GM21723 (cell line): ENCODE measurements around the gene WRAP73.
A peak's percentile ranks its signal among the peaks of the same experiment; 100 is the strongest.

ENCODE experiments used
- ATAC-seq: cut with Tn5 transposase; IDR thresholded peaks from one replicate; pipeline ENCODE4 v1.9.1; 2021; ENCODE audit warnings: mild to moderate bottlenecking, moderate library complexity; ENCODE audit not compliant: unreplicated experiment

Gene WRAP73

DNA sequence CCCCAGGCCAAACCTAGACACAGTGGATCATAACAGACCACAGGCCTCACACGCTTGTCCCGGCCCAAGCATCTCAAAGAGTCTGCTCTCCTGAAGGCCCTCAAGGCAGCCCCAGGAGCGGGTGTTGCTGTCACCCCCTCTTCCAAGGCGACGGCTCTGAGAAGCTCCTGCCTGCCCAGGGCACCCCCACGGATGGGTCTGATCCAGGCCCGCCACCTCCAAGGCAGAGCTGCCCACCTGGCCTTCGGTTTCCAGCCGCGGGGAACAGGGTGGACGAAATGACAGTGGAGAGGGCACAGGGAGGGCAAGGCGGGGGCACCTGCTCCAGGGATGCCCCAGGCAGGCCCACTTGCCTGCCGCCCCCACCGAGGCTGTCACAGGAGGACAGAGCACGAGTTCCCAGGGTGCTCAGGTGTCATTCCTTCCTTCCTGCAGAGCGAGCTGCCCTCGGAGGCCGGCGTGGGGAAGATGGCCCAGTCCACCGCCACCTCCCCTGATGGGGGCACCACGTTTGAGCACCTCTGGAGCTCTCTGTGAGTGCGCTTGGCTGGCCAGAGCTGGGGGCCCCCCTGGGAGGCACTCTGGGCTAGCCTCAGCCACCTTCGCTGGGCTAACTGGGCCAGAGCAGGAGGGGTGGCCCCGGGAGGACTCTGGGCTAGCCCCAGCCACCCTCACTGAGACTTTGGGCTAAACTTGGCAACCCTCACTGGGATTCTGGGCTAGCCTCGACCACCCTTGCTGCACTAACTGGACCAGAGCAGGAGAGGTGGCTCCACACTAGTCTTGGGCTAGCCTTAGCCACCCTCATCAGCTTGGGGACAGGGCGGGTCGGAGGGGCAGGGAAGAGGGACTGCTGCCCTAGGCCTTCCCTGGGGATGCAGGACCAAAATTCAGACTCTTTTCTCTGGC lies 32.2 kb upstream of the WRAP73 start:
- no peak for ATAC-seq

DNA sequence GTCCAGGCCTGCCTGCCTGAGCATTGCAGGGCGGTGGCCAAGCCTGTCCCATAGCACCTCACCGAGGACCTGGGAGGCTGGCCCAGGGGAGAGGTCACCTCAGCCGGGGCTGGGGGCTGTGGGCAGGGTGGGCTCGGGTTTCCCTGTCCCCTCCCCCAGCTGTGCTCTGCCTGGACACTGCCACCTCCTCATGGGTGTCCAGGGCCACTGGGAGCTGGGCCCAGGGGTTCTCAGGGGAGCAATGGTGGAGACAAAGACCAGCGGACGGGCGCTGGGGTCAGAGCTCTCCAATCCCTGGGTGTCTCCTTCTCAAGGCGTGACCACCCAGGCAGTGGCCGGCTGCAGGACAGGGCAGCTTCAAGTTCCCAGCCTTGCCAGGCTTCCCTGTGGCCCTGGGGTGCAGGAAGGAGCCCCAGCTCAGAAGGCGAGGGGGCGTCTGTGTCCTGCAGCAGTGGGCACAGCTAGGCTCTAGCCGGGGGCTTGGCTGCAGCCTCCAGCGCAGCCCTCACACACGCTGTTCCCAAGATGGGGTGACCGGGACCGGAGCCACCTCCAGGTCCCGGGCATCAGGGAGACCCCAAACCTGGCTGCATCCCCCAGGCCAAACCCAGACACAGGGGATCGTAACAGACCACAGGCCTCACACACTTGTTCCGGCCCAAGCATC lies 31.5 kb upstream of the WRAP73 start:
- no peak for ATAC-seq

- no peak for ATAC-seq
Measured at GRCh38 chr1:3680488-3681230, 30.8 kb upstream of the WRAP73 start.

- no peak for ATAC-seq
Measured at GRCh38 chr1:3679799-3680453, 30.0 kb upstream of the WRAP73 start.

DNA sequence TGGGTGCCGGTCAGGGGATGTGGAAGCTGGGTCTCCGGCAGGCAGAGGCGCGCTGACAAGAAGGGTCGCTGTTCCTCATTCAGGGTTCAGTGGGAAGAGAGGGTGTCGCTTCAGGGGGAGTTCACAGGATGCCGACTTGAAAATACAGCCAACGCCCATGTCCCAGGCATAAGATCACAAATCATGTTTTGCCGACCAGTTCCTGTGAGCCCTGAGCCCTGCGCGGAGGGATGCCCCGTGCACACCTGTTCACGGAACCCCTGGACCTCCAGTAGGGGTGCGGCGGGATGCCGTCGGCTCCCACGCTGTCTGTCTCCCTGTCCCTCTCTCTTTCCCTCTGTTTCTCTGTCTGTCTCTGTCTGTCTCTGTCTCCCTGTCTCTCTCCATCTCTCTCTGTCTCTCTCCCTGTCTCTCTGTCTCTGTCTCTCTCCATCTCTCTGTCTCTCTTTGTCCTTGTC lies 29.2 kb upstream of the WRAP73 start:
- no peak for ATAC-seq

- ATAC-seq: no peak
Measured at GRCh38 chr1:3678361-3679097, 28.6 kb upstream of the WRAP73 start.

DNA sequence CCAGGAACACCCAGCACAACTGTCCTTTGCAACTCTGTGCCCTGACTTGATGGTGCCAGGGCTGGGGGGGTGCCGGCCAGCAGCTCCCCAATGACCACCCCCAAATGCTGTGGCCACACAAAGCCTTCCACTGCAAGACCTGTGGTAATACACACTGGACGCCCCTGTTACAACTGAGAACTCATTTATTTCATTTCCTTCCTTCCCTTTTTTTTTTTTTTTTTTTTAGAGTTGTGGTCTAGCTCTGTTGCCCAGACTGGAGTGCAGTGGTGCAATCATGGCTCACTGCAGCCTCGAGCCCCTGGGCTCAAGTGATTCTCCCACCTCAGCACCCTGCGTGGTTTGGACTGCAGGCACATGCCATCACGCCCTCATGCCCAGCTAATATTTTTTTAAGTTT lies 27.6 kb upstream of the WRAP73 start:
- ATAC-seq: peak; percentile 15

GRCh38 chr1:3676581-3677470 lies 26.9 kb upstream of the WRAP73 start:
- ATAC-seq: peak; percentile 62

DNA sequence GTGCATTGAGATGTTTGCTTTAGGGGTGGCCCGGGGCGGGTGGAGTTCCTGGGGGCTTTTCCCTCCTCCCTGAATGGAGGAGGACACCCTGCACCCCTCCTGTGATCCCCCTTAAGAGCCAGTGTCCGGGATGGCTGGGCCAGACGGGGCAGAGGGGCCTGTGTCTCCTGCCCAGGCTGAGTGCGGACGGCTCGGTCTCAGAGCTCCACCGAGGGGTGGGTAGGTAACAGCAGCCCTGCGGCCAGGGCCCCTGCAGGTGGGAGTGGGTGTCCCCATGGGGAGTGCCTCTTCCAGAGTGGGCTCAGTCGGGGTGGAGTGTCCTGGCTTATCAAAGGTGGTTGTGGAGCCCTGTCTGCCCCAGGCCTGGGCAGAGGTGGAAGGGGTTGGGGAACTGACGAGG lies 25.5 kb upstream of the WRAP73 start:
- no peak for ATAC-seq

GRCh38 chr1:3674100-3675094 lies 24.5 kb upstream of the WRAP73 start:
- ATAC-seq: no peak

DNA sequence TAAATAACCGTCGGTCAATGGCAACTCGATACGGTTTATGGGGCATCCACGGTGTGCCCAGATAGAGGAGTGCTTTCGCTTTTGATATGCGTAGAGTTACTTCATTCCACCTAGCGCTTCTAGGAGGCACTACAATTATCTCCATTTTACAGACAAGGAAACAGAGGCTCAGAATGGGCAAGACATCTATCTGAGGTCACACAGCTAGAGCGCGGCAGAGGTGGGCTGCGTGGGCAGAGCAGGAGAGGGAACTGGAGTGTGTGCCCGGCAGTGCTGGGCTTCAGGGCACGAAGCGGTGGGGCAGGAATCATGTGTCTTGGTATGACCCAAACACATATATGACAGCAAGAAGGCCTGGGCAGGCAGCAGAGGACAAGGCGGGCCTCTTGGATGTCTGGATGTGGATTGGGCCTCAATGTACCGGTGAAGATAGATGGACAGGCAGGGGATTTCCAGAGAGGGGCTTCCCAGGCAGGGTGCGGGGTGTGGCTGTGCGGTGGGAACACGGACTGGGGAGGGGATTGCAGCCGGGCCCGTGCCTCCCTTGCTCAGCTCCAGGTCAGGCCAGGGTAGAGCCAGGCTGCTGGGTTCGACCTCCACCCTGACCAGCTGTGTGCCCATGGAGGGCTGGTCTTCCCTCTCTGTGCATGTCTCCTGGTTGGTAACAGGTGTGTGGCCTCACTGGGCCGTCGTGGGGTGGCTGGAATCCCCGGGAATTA lies 23.6 kb upstream of the WRAP73 start:
- no peak for ATAC-seq

DNA sequence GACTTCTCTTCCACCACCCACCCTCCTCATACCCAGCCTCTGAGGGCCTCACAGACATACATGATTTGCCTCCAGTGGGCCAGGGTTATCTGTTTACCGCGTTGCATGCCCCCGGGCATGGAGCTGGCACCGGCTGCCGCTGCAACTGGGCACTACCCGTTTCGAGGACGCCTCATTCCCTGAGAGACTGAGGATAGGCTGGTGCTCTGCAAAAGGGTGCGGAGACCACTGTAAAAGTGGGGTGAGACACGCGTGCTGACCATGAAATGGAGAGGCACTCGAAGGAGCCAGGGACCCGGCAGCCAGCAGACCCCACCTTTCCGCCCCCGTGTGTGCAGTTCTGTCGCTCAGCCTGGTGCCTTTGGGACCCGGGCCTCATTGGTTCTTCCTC lies 23.1 kb upstream of the WRAP73 start:
- ATAC-seq: no peak

DNA sequence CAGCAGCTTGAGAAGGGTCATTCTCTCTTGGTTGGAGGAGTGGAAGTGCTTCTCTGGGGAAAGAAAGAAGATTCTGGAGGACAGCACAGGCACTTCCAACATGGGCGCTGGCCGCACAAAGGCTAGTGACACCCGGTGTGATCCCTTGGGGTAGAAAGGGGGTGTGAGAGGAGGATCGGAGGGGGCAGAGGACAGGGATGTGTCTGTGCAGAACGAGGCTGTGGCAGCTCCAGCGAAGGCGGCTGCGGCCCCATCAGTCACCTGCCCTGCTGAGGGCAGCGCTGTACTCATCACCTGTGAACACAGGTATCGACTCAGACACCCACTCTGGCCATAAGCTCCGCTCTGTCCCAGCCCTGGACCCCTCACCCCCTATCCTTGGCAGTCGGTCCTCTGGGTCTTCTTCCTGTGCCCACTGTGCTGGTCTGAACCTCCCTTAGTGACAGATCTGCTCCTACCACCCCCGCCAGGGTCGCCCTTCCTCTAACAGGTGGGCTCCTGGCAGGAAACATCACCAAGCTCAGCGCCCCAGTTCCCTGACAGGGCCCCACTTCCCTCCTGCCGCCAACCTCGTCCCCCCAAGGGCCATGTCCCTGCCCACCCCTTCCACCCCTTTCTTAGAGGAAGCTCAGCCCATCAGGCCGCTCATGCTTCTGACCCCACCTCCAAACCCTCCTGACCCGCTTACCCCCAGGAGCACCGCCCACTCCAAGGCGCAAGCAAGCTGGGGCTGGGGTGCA lies 22.5 kb upstream of the WRAP73 start:
- no peak for ATAC-seq

GRCh38 chr1:3671371-3672180 lies 21.7 kb upstream of the WRAP73 start:
- no peak for ATAC-seq

- ATAC-seq: no peak
Measured at GRCh38 chr1:3670823-3671265, 20.9 kb upstream of the WRAP73 start.

GRCh38 chr1:3669971-3670431 lies 20.1 kb upstream of the WRAP73 start:
- ATAC-seq: no peak
